ENCODE data around the gene CNTNAP2.

DNA sequence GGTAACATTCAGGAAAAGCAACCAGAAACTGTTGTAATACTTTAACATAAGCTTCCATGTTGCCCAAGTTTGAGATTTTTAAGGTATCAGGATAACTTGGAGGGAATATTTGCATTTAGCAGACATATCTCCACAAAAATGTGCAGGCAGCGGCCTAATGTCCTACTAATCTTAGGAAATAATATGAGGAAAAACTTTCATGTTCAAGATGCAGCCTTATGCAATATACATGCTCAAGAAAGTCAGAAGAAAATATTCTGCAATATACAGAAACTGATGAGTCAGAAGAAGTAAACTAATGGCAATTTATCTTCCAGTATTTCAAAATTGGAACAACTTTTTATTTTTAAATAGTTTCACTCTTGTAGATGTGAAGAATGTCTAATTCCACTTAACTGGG, 2010.8 kb downstream of the CNTNAP2 start:
- TF ChIP-seq, protein P1, sequence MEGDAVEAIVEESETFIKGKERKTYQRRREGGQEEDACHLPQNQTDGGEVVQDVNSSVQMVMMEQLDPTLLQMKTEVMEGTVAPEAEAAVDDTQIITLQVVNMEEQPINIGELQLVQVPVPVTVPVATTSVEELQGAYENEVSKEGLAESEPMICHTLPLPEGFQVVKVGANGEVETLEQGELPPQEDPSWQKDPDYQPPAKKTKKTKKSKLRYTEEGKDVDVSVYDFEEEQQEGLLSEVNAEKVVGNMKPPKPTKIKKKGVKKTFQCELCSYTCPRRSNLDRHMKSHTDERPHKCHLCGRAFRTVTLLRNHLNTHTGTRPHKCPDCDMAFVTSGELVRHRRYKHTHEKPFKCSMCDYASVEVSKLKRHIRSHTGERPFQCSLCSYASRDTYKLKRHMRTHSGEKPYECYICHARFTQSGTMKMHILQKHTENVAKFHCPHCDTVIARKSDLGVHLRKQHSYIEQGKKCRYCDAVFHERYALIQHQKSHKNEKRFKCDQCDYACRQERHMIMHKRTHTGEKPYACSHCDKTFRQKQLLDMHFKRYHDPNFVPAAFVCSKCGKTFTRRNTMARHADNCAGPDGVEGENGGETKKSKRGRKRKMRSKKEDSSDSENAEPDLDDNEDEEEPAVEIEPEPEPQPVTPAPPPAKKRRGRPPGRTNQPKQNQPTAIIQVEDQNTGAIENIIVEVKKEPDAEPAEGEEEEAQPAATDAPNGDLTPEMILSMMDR (IDR thresholded peaks at IDR 0.05) = no peak
- TF ChIP-seq POLR2A (IDR thresholded peaks at IDR 0.05) = no peak
